Adrenal gland (tissue), 12 donors: ENCODE measurements around the gene CUX1. TPM values are rescaled to one million over a fixed set of nuclear protein-coding genes. Genes with fewer than 3 reads are reported as not detected.

Experiments
- DNase-seq, 7 donors: peaks; one replicate each; pipeline ENCODE4 v3.0.0-alpha.2; 2019 to 2020
- H3K27ac ChIP-seq, 5 donors: fragments of 200-600 bp; sonication (generic) in 4 of 5; 1 replicate in 3 of 5; 2 replicates in 2 of 5; pipeline versions ENCODE4 v1.5.1 to v1.8.0; 2016 to 2020; ENCODE audit warnings: mild to moderate bottlenecking in 1 of 5
- H3K27me3 ChIP-seq: fragments of 200-600 bp; 2 replicates; pipeline ENCODE4 v1.8.0; 2021
- H3K36me3 ChIP-seq, 2 donors: fragments of 200-600 bp; replicated peaks in 1 of 2; 1 replicate in 1 of 2; 2 replicates in 1 of 2; pipeline versions ENCODE4 v1.5.1 to v1.8.0; 2018 to 2022
- H3K4me1 ChIP-seq, 2 donors: fragments of 200-600 bp; replicated peaks in 1 of 2; 1 replicate in 1 of 2; 2 replicates in 1 of 2; pipeline versions ENCODE4 v1.5.1 to v1.8.0; 2018 to 2021
- H3K4me3 ChIP-seq, 4 donors: fragments of 200-600 bp; sonication (generic) in 3 of 4; one replicate each; pipeline ENCODE4 v1.5.1; 2016 to 2018
- H3K9me3 ChIP-seq, 3 donors: fragments of 200-600 bp; sonication (generic) in 1 of 3; replicated peaks in 1 of 3; 1 replicate in 2 of 3; 2 replicates in 1 of 3; pipeline versions ENCODE4 v1.5.1 to v1.8.0; 2016 to 2021
- POLR2A ChIP-seq, 2 donors: fragments of 450-650 bp; IDR thresholded peaks; one replicate each; pipeline ENCODE4 v1.6.1; 2017; ENCODE audit warnings: antibody characterized with exemption in 2 of 2, mild to moderate bottlenecking in 2 of 2, moderate library complexity in 1 of 2
- WGBS, 4 donors: extraction: QIAGEN DNeasy Blood & Tissue Kit in 2 of 4; methylation state at CpG; one replicate each; pipeline versions ENCODE4 v1.1.5 to v1.1.7; 2013 to 2017; 5-methylcytosine and 5-hydroxymethylcytosine counted together
- intact Hi-C, 2 donors: fragments of 100-400 bp; cut with DNase I; formaldehyde crosslinking; loops; one replicate each; pipeline versions ENCODE4 v1.14.1 to v1.15.0; 2022 to 2023
- polyA plus RNA-seq, 3 donors: library from polyadenylated mRNA; stranded (reverse); fragments of 200-250 nt in 2 of 3; fragments of 350-450 nt in 1 of 3; fragmentation: Illumina TruSeq in 1 of 3; extraction: RNeasy Lipid Tissue Mini Kit (QIAGEN cat#74804) in 1 of 3; gene quantifications; one replicate each; pipeline ENCODE4 v1.2.3, GENCODE V29; 2013 to 2014
- total RNA-seq, 9 donors: library from RNA; depleted of rRNA in 4 of 9; stranded (reverse); fragments of >200 nt in 4 of 9; fragments of 120-200 nt in 1 of 9; fragmentation: NEBNext Ultra II Directional in 1 of 9; extraction: Animal tissue kit (Norgen Biotek cat#: 25700) in 1 of 9; gene quantifications; one replicate each; pipeline versions ENCODE4 v1.1.0 to v1.2.4, GENCODE V29; 2013 to 2023
- TF ChIP-seq, protein P1 (sequence below), 6 experiments: fragments of 450-650 bp in 4 of 6; fragments of 200-600 bp in 2 of 6; sonication (generic) in 1 of 6; IDR thresholded peaks; 1 replicate in 5 of 6; 2 replicates in 1 of 6; pipeline versions ENCODE4 v1.5.1 to v1.8.0; 2016 to 2021; ENCODE audit warnings: antibody characterized with exemption in 6 of 6, mild to moderate bottlenecking in 2 of 6, moderate library complexity in 1 of 6
- donor health status: healthy with polysubstance abuse.
- donor health status: Bipolar disorder and iron deficiency.
- donor health status: DM: yes; HTN: yes; CAD: no.
- donor health status: DM: no; HTN: no; CAD: no.
- donor health status: DM: no; HTN: no; CAD: no.
- donor health status: DM: yes; HTN: yes; CAD: no.

Gene CUX1
- total and polyA plus RNA-seq, 12 donors: 17.2 to 72.6 (median 58.3) TPM

DNA sequence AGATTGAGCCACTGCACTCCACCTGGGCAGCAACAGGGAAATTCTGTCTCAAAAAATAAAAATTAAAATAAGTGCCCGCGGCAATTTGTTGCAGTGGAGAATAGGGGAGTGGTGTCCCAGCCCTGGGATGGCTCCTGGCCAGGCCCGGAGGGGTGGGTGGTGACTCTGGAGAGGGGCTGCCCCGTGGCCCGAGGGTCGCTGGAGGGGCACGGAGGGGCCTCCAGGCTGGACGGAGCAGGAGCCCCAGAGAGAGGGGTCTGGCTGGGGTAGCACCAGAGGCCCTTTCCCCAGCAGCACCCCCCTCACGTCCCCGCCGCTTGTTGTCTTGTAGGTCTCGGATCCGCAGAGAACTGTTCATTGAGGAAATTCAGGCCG lies 430.6 kb downstream of the CUX1 start:
- Histone ChIP-seq H3K9me3 (no peaks in the 10 kb centered on the region), H3K4me3 (no peak overlapping the region), H3K36me3 (peaks cover 0 to 6% of the 10 kb centered on the region in 2 donors), H3K4me1 (no peaks in the 10 kb centered on the region), H3K27ac (no peak overlapping the region), H3K27me3 (no peaks in the 10 kb centered on the region)
- no peak for TF ChIP-seq POLR2A (IDR thresholded peaks at IDR 0.05)
- TF ChIP-seq, protein P1, sequence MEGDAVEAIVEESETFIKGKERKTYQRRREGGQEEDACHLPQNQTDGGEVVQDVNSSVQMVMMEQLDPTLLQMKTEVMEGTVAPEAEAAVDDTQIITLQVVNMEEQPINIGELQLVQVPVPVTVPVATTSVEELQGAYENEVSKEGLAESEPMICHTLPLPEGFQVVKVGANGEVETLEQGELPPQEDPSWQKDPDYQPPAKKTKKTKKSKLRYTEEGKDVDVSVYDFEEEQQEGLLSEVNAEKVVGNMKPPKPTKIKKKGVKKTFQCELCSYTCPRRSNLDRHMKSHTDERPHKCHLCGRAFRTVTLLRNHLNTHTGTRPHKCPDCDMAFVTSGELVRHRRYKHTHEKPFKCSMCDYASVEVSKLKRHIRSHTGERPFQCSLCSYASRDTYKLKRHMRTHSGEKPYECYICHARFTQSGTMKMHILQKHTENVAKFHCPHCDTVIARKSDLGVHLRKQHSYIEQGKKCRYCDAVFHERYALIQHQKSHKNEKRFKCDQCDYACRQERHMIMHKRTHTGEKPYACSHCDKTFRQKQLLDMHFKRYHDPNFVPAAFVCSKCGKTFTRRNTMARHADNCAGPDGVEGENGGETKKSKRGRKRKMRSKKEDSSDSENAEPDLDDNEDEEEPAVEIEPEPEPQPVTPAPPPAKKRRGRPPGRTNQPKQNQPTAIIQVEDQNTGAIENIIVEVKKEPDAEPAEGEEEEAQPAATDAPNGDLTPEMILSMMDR (IDR thresholded peaks at IDR 0.05): no peak
- WGBS, 4 donors: 90 to 93% (median 91%) methylated on average over 8 to 14 of the region's 14 CpGs
- intact Hi-C loops: no loop called here
- no peak for DNase-seq

DNA sequence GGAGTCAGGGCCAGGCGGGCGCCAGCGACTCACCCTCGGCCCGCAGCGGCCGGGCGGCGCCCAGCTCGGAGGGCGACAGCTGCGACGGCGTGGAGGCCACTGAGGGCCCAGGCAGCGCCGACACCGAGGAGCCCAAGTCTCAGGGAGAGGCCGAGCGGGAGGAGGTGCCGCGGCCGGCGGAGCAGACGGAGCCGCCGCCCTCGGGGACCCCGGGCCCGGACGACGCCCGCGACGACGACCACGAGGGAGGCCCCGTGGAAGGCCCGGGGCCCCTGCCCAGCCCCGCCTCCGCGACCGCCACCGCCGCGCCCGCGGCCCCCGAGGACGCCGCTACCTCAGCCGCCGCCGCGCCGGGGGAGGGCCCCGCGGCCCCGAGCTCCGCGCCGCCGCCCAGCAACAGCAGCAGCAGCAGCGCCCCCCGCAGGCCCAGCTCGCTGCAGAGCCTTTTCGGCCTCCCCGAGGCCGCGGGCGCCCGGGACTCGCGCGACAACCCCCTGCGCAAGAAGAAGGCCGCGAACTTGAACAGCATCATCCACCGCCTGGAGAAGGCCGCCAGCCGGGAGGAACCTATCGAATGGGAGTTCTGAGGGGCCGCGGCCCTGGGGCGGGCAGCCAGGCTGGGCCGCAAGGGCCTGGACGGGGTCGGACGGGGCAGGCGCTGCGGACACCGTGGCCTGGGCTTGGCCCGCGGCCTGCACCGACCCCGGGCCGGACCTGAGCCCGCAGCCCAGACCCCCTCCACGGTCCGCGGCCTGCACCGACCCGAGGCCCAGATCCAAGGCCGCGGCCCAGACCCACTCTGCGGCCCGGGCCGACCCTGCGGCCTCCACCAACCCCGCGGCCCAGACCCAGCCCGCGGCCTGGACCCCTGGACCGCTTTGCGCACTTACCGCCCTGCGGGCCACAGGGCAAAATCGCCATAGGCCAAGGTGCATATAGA lies 431.3 kb downstream of the CUX1 start:
- TF ChIP-seq POLR2A (IDR thresholded peaks at IDR 0.05): no peak
- TF ChIP-seq, protein P1 (IDR thresholded peaks at IDR 0.05): no peak
- Histone ChIP-seq H3K27me3 (no peaks in the 10 kb centered on the region), H3K9me3 (no peaks in the 10 kb centered on the region), H3K36me3 (peaks cover 0 to 6% of the 10 kb centered on the region in 2 donors), H3K4me3 (no peak overlapping the region), H3K4me1 (no peaks in the 10 kb centered on the region), H3K27ac (no peak overlapping the region)
- no peak for DNase-seq
- WGBS, 4 donors: 90 to 96% (median 91%) methylated on average over 18 to 101 of the region's 117 CpGs
- intact Hi-C loops: no loop called here

DNA sequence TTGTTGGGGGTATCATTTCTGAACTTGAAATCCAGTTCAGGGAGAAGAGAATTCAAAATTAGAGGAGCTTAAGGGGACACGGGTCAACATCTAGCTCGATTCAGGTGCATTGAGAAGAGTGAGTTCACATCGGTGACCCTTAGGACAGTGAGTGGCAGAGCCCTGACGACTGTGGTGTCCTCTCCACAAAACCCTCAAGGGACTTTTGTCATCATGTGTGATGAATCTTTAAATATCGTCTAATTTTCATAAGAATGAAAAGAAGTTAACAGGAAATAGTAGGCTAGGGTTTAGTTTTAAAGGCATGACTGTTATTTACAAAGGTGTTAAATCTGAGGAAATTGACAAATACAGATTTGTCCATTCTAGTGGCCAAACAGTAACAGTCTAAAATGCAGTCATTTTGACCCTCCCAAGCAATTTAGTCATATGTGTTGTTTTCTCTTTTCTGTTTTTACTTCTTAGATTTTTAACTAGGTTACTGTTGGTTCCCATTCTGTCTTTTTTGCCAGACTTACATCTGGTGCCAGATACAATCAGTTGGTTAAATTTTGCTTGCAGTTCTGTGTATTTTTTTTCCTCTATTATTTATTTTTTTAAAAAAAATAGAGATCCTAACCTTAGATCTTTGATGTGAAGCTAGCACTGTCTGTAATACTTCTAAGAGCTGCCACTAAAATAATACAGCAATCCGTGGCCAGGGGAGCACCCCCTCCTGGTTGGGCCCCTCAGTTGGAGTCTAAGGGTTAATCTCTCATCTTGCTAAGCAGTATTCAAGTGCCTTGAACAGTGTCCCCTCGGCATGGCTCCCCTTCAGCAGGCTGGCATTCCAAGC lies 434.3 kb downstream of the CUX1 start:
- Histone ChIP-seq H3K9me3 (no peaks in the 10 kb centered on the region), H3K27ac (no peak overlapping the region), H3K27me3 (no peaks in the 10 kb centered on the region), H3K36me3 (peaks cover 0 to 6% of the 10 kb centered on the region in 2 donors), H3K4me1 (no peaks in the 10 kb centered on the region), H3K4me3 (no peak overlapping the region)
- WGBS, 4 donors: 80 to 84% (median 83%) methylated on average over 7 of the region's 7 CpGs
- intact Hi-C loops: no loop called here
- TF ChIP-seq POLR2A (IDR thresholded peaks at IDR 0.05): no peak
- TF ChIP-seq, protein P1 (IDR thresholded peaks at IDR 0.05): no peak
- no peak for DNase-seq

DNA sequence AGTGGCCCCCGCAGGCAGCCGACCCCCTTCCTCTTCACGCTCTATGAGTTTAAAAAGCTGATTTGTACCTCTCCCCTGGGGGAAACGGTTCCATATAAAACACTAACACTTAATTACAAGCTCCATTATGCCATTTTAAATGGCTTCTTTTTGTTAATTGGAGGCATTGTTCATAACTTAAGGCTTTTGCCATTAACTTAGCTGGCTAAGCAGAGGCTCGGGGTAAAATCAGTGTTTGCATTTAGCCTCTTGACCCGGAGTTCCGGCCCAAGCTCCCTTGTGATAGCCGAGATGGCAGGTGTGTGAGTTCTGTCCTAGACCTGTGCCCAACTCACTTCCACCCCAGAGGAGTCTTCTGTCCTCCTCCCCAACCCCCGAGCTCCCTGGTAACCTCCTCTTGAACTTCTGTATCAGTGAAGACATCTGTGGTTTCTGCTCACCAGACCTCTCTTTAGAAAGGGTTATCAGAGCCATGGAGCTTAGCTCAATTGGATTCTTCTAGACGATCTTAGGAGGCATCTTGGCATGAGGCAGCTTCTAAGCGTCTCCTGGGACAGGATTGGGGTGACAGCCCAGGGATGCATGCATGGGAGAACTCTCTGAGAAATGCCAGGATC lies 435.0 kb downstream of the CUX1 start:
- Histone ChIP-seq H3K4me1 (no peaks in the 10 kb centered on the region), H3K36me3 (peaks cover 0 to 6% of the 10 kb centered on the region in 2 donors), H3K27me3 (no peaks in the 10 kb centered on the region), H3K27ac (no peak overlapping the region), H3K4me3 (no peak overlapping the region), H3K9me3 (no peaks in the 10 kb centered on the region)
- TF ChIP-seq, protein P1 (IDR thresholded peaks at IDR 0.05): no peak
- no peak for TF ChIP-seq POLR2A (IDR thresholded peaks at IDR 0.05)
- intact Hi-C loops: no loop called here
- 78 to 86% (median 80%) methylated on average over 11 of the region's 11 CpGs for WGBS, 4 donors
- no peak for DNase-seq
